ENCODE measurements around the gene SLC26A3.

The SLC26A3 gene

DNA sequence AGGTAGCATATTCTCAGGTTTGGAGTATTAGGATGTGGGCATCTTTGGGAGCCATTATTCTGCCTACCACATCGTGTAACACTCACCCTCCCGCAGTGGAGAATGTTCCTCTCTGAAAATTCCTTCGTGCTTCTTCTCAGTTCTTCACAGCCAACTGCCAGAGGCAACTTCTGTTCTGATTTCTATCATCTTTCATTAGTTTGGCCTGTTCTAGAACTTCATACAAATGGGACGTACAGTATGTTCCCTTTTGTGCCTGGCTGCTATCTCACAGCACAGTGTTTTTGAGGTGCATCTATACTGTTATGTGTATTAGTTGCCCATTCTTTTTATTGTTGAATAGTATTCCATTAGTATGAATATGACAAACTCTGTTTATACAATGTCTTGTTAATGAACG, 8.9 kb upstream of the SLC26A3 start:
- no peaks in the 10 kb centered on the region for H3K27me3 ChIP-seq (ENCODE audit: control insufficient read depth, insufficient read depth, low read length)
- H3K27ac ChIP-seq (ENCODE audit: low read depth, low read length): peak overlapping the region; percentile 58
- H3K4me1 ChIP-seq (ENCODE audit: control insufficient read depth, insufficient read depth, low read length): peaks cover 3% of the 10 kb centered on the region

DNA sequence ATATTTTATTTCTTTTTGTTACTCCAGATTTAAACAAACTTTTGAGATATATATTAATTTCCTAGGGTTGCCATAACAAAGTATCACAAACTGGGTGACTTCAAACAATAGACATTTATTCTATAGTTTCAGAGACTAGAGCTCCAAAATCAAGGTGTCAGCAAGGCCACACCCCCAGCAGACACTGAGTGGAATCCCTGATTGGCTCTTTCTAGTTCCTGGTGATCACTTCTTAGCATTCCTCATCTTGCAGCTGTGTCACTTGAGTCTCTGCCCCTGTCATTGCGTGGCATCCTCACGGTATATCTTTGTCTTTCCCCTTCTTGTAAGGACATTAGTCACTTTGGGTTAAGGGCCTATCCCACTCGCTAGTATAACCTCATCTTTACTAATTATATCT, 7.6 kb upstream of the SLC26A3 start:
- no peaks in the 10 kb centered on the region for H3K27me3 ChIP-seq (ENCODE audit: control insufficient read depth, insufficient read depth, low read length)
- no peak overlapping the region for H3K4me3 ChIP-seq (ENCODE audit: low read length)
- no peak overlapping the region for H3K27ac ChIP-seq (ENCODE audit: low read depth, low read length)
- H3K4me1 ChIP-seq (ENCODE audit: control insufficient read depth, insufficient read depth, low read length): no peaks in the 10 kb centered on the region
- H3K9ac ChIP-seq (ENCODE audit: low read length): no peak overlapping the region
- H3K36me3 ChIP-seq (ENCODE audit: control insufficient read depth, insufficient read depth, low read length): no peaks in the 10 kb centered on the region

More for the DNA sequence above, 8.9 kb upstream of the SLC26A3 start:
- no peaks in the 10 kb centered on the region for H3K36me3 ChIP-seq (ENCODE audit: control insufficient read depth, insufficient read depth, low read length)
- H3K4me3 ChIP-seq (ENCODE audit: low read length): no peak overlapping the region
- no peak overlapping the region for H3K9ac ChIP-seq (ENCODE audit: low read length)

DNA sequence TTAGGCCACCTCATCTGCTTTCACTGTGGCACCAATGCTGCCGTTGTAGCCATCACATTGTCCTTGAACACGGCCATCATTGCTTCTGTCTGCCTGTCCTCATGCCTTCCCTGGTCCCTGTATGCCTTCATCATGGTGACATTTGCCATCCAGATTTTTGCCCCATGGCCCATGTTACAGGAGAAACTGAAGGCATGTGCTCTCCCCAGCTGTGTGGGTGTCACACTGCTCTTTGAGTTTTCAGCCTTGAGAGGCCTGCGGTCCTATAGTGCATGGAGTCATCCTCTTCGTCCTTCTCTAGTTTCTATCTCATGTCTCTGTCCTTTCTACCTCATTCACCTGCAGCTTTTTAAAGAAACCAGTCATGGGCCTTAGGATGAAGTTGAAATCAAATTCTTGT, 6.2 kb upstream of the SLC26A3 start:
- H3K27me3 ChIP-seq (ENCODE audit: control insufficient read depth, insufficient read depth, low read length): no peaks in the 10 kb centered on the region
- H3K36me3 ChIP-seq (ENCODE audit: control insufficient read depth, insufficient read depth, low read length): no peaks in the 10 kb centered on the region
- no peak overlapping the region for H3K27ac ChIP-seq (ENCODE audit: low read depth, low read length)
- no peak overlapping the region for H3K4me3 ChIP-seq (ENCODE audit: low read length)
- H3K4me1 ChIP-seq (ENCODE audit: control insufficient read depth, insufficient read depth, low read length): no peaks in the 10 kb centered on the region
- H3K9ac ChIP-seq (ENCODE audit: low read length): no peak overlapping the region

DNA sequence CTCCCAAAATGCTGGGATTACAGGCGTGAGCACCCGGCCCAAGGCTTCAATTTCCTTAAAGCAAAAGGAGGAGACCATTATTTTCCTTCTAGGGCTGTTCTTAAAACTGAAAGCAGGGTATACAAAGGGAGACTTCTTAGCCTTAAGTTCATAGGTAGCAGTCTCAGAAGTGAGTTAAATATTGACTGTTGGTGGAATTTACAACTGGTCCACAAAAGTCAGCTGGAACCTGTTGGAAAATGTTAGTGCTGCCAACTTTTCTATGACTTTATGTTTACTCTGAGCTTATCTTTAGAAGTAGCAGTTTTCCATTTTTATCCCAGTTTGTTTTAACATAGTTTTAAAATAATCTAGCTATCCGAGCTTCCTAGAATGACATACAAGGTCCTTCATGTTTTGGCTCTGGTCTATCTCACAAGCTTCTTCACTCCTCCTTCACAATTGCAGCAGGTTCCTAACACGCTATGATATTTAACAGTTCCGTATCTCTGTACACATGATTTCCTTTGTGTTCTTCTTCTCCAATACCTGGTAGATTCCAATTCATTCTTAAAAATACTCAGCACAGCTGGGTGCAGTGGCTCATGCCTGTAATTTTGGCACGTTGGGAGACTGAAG, 3.3 kb downstream of the SLC26A3 start:
- peak overlapping the region; percentile 38 for H3K4me3 ChIP-seq (ENCODE audit: low read length)
- H3K4me1 ChIP-seq (ENCODE audit: control insufficient read depth, insufficient read depth, low read length): peaks cover 5% of the 10 kb centered on the region
- no peaks in the 10 kb centered on the region for H3K36me3 ChIP-seq (ENCODE audit: control insufficient read depth, insufficient read depth, low read length)
- H3K9ac ChIP-seq (ENCODE audit: low read length): no peak overlapping the region
- H3K27ac ChIP-seq (ENCODE audit: low read depth, low read length): peak overlapping the region; percentile 79
- no peaks in the 10 kb centered on the region for H3K27me3 ChIP-seq (ENCODE audit: control insufficient read depth, insufficient read depth, low read length)

DNA sequence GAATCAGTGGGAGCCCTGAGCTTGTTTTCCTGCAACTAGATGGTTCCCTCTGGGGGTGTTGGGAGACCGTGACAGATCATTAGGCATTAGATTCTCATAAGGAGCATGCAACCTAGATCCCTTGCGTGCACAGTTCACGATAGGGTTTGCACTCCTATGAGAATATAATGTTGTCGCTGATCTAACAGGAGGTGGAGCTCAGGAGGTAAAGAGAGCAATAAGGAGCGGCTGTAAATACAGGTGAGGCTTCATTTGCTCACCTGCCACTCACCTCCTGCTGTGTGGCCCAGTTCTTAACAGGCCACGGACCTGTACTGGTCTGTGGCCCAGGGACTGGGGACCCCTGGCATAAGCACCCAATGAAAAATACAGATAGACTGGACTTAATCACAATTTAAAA, 10.7 kb downstream of the SLC26A3 start:
- Histone ChIP-seq H3K27ac (ENCODE audit: low read depth, low read length) (no peak overlapping the region), H3K27me3 (ENCODE audit: control insufficient read depth, insufficient read depth, low read length) (no peaks in the 10 kb centered on the region), H3K4me3 (ENCODE audit: low read length) (no peak overlapping the region), H3K36me3 (ENCODE audit: control insufficient read depth, insufficient read depth, low read length) (no peaks in the 10 kb centered on the region), H3K4me1 (ENCODE audit: control insufficient read depth, insufficient read depth, low read length) (peaks cover 4% of the 10 kb centered on the region), H3K9ac (ENCODE audit: low read length) (no peak overlapping the region)

DNA sequence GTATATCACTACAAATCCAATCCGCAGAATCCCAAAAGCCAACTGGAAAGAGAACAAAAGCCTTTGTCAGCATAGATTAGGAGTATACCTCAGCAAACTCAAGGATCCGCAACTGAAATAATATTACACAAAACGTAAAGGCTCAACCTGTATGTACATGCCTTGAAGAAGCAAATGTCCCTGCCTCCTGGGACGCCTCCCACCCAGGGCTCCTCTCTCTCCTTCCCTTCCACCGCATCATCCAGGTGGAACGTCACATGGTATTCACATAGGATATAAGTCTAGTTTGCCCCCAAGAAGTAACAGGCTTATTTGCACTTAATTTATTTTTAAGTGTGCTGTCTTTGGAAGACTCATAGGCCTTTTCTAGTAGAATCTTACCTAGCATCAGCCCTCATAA, 13.4 kb downstream of the SLC26A3 start:
- no peak overlapping the region for H3K27ac ChIP-seq (ENCODE audit: low read depth, low read length)
- H3K27me3 ChIP-seq (ENCODE audit: control insufficient read depth, insufficient read depth, low read length): no peaks in the 10 kb centered on the region
- no peaks in the 10 kb centered on the region for H3K36me3 ChIP-seq (ENCODE audit: control insufficient read depth, insufficient read depth, low read length)
- H3K4me1 ChIP-seq (ENCODE audit: control insufficient read depth, insufficient read depth, low read length): peaks cover 21% of the 10 kb centered on the region
- no peak overlapping the region for H3K9ac ChIP-seq (ENCODE audit: low read length)
- H3K4me3 ChIP-seq (ENCODE audit: low read length): no peak overlapping the region

DNA sequence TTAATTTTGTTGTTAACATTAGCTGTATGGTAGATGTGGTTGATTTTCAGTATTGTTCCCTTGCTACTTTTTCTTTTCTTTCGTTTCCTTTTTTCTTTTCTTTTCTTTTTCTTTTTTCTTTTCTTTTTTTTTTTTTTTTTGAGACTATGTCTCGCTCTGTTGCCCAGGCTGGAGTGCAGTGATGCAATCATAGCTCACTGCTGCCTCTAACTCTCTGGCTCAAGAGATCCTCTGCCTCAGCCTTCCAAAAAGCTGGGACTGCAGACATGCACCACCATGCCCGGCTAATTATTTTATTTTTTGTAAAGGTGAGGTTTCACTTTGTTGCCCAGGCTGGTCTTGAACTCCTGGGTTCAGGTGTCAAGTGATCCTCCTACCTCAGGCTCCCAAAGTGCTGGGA, 14.4 kb downstream of the SLC26A3 start:
- Histone ChIP-seq H3K27ac (ENCODE audit: low read depth, low read length) (no peak overlapping the region), H3K4me1 (ENCODE audit: control insufficient read depth, insufficient read depth, low read length) (peaks cover 22% of the 10 kb centered on the region), H3K4me3 (ENCODE audit: low read length) (no peak overlapping the region), H3K36me3 (ENCODE audit: control insufficient read depth, insufficient read depth, low read length) (no peaks in the 10 kb centered on the region), H3K9ac (ENCODE audit: low read length) (no peak overlapping the region), H3K27me3 (ENCODE audit: control insufficient read depth, insufficient read depth, low read length) (no peaks in the 10 kb centered on the region)

DNA sequence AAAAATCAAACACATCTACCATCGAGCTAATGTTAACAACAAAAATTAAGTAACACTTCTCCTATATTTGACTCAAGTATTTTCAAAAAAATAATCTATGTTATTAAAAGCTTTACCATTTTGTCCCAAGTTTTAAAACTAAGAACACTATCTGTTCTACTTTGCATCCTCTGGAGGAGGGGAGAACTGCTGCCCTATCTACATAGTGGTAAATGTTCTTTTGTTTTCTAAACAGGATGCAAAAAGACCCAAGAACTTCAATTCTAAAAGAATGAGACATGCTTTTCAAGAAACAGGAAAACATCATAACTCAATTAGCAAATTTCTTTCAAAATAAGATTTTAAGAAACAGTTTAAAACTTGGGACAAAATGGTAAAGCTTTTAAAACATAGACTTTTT, 14.8 kb downstream of the SLC26A3 start:
- H3K9ac ChIP-seq (ENCODE audit: low read length): no peak overlapping the region
- peak overlapping the region; percentile 91 for H3K27ac ChIP-seq (ENCODE audit: low read depth, low read length)
- peaks cover 22% of the 10 kb centered on the region for H3K4me1 ChIP-seq (ENCODE audit: control insufficient read depth, insufficient read depth, low read length)
- no peaks in the 10 kb centered on the region for H3K36me3 ChIP-seq (ENCODE audit: control insufficient read depth, insufficient read depth, low read length)
- H3K4me3 ChIP-seq (ENCODE audit: low read length): no peak overlapping the region
- no peaks in the 10 kb centered on the region for H3K27me3 ChIP-seq (ENCODE audit: control insufficient read depth, insufficient read depth, low read length)

DNA sequence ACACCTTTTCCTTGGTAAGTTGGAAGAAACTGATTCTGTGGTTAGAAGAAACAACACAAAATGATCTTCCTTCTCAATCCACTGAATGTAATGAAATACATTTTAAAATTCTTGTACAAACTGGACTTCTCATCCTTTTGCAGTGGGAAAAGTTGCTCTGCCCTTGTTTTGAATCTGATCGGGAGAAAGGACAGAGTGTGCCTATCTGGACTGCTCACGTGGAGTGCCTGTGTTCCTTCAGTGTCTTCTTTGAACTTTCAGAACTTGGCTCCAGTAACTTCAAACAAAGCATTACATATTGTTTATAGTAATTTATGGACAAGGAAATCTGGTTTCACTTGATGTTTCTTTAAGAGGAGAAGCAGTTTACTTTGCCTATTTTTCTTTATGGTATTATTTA, 17.1 kb downstream of the SLC26A3 start:
- peaks cover 24% of the 10 kb centered on the region for H3K4me1 ChIP-seq (ENCODE audit: control insufficient read depth, insufficient read depth, low read length)
- no peak overlapping the region for H3K9ac ChIP-seq (ENCODE audit: low read length)

DNA sequence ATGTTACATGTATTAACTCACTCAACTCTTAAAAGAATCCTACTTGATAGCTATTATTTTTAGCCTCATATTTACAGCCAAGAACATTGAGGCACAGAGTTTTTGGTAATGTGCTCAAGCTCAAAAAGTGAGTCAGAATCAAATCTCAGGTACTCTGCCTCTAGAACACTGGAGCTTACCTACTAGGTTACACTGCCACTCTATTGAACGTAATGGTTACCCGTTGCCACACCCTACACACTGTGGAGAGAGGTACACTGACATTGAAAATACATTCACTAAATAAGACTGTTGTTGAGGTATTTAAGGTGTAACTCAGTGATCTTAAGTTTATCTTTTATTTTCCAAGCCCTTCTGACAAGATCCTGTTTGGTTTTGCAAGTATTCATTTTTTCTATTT, 17.9 kb downstream of the SLC26A3 start:
- no peaks in the 10 kb centered on the region for H3K27me3 ChIP-seq (ENCODE audit: control insufficient read depth, insufficient read depth, low read length)
- H3K9ac ChIP-seq (ENCODE audit: low read length): no peak overlapping the region
- no peak overlapping the region for H3K4me3 ChIP-seq (ENCODE audit: low read length)
- peaks cover 27% of the 10 kb centered on the region for H3K4me1 ChIP-seq (ENCODE audit: control insufficient read depth, insufficient read depth, low read length)
- H3K36me3 ChIP-seq (ENCODE audit: control insufficient read depth, insufficient read depth, low read length): no peaks in the 10 kb centered on the region
- H3K27ac ChIP-seq (ENCODE audit: low read depth, low read length): peak overlapping the region; percentile 94

More for the DNA sequence above, 17.1 kb downstream of the SLC26A3 start:
- Histone ChIP-seq H3K27me3 (ENCODE audit: control insufficient read depth, insufficient read depth, low read length) (no peaks in the 10 kb centered on the region), H3K36me3 (ENCODE audit: control insufficient read depth, insufficient read depth, low read length) (no peaks in the 10 kb centered on the region), H3K27ac (ENCODE audit: low read depth, low read length) (peak overlapping the region; percentile 94), H3K4me3 (ENCODE audit: low read length) (no peak overlapping the region)

DNA sequence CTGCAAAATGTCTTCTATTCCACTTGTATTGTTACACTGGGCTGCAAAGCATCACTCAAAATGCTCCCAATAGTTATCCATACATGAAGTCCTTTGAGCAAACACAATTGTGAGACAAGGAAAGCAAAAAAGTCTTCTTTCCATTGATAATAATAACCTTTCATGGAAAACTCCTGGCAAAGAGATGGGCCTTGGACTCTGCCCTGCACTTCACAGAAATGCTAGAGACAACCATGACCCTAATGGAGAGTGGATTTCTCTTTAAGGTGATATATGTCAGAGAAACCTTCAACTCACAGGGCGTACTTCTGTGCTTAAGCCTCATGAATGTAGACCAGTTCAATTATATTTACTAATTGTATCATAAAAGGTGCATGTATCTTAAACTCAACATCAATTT, 19.4 kb downstream of the SLC26A3 start:
- Histone ChIP-seq H3K9ac (ENCODE audit: low read length) (no peak overlapping the region), H3K27ac (ENCODE audit: low read depth, low read length) (no peak overlapping the region), H3K36me3 (ENCODE audit: control insufficient read depth, insufficient read depth, low read length) (no peaks in the 10 kb centered on the region), H3K4me3 (ENCODE audit: low read length) (no peak overlapping the region), H3K4me1 (ENCODE audit: control insufficient read depth, insufficient read depth, low read length) (peaks cover 39% of the 10 kb centered on the region), H3K27me3 (ENCODE audit: control insufficient read depth, insufficient read depth, low read length) (no peaks in the 10 kb centered on the region)

DNA sequence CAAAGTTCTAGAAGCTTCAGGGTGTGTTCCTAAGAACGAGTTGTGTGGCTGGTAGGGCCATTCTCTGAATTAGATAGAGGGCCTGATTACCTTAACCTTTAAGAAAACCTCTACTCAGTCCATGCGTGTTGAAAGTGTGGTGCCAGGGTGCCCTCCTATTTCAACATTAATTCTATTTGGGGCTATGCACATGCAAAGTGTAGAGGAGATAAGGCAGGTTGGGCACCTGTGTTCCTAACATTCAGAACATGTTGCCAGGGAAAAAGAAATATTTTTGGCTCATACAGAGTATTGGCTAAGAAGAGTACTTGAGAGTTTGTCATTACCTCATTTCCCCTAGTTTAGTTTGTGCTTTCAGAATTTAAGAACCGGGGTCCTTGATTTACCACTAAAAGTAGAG, 20.6 kb downstream of the SLC26A3 start:
- H3K4me1 ChIP-seq (ENCODE audit: control insufficient read depth, insufficient read depth, low read length): peaks cover 43% of the 10 kb centered on the region
- no peaks in the 10 kb centered on the region for H3K27me3 ChIP-seq (ENCODE audit: control insufficient read depth, insufficient read depth, low read length)
- no peak overlapping the region for H3K4me3 ChIP-seq (ENCODE audit: low read length)
- H3K36me3 ChIP-seq (ENCODE audit: control insufficient read depth, insufficient read depth, low read length): no peaks in the 10 kb centered on the region
- H3K9ac ChIP-seq (ENCODE audit: low read length): no peak overlapping the region
- H3K27ac ChIP-seq (ENCODE audit: low read depth, low read length): no peak overlapping the region

DNA sequence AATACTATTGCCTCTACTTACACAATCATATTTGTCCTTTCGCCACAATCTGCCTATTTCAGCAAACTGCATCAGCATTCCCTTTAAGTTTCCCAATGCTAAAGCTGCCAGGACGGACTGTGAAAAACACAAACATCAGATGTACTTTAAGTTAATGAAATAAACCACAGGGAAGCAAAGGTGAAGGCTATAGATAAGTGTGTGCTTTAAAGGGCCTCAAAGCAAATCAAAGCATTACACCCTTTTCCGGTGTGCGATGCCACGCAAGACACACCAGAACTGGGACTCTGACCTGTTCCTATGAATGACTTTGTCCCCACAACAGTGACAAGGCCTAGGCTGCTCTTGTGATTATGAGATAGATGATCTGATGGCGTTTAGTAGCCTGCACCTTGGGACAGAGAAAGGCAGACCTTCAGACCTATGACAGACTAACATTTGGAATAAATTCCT, 23.4 kb downstream of the SLC26A3 start:
- Histone ChIP-seq H3K4me1 (ENCODE audit: control insufficient read depth, insufficient read depth, low read length) (peaks cover 26% of the 10 kb centered on the region), H3K4me3 (ENCODE audit: low read length) (no peak overlapping the region), H3K9ac (ENCODE audit: low read length) (no peak overlapping the region), H3K36me3 (ENCODE audit: control insufficient read depth, insufficient read depth, low read length) (no peaks in the 10 kb centered on the region), H3K27me3 (ENCODE audit: control insufficient read depth, insufficient read depth, low read length) (no peaks in the 10 kb centered on the region), H3K27ac (ENCODE audit: low read depth, low read length) (peak overlapping the region; percentile 76)
